GM18505 (cell line): ENCODE measurements around the gene TEPSIN.

Source experiments
- ATAC-seq: cut with Tn5 transposase; IDR thresholded peaks from one replicate; pipeline ENCODE4 v1.9.1; 2021; ENCODE audit not compliant: unreplicated experiment
- POLR2A ChIP-seq: IDR thresholded peaks from 4 replicates; pipeline ENCODE4 v1.6.1; 2011; ENCODE audit warnings: borderline replicate concordance; ENCODE audit not compliant: insufficient read depth, insufficient read length; ENCODE audit errors: extremely low read depth

TEPSIN gene

DNA sequence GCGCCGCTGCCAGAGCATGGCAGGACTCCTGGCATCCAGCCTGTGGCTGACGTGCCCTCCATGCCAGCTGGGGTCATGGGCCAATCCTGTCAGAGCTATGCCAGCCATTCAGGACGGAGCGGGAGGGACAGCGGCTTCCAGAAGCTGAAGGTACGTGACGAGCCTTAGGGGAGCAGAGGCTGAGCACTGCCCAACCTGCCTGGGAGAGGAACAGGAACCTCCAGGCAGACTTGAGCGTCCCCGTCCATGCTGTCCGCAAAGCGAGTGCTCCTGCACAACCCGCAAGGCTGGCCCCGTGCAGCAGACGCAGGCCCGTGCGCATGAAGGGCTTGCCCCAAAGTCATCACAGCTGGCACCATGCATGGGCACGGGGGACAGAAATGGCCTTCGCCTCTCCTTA, 21.8 kb upstream of the TEPSIN start:
- TF ChIP-seq POLR2A, result no peak
- ATAC-seq, result no peak

DNA sequence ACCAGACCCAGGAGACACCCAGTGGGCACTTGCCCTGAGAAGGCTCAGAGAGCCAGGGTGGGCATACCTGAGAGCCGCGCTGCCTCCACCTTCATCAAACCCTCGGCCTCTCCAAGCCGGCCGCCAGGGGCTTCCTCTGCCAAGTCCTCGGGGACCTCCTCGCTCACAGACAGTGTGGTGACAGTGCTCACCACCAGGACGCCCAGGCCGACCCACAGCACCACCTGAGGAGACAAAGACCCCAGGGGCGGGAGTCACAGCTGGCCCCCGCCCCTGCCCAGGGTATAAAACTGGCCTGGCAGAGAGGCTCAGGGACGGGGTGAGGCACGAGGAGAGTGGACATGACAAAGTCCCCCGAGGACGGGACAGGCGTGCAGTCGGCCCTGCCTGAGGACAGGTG, 21.3 kb upstream of the TEPSIN start:
- no peak for TF ChIP-seq POLR2A
- no peak for ATAC-seq

DNA sequence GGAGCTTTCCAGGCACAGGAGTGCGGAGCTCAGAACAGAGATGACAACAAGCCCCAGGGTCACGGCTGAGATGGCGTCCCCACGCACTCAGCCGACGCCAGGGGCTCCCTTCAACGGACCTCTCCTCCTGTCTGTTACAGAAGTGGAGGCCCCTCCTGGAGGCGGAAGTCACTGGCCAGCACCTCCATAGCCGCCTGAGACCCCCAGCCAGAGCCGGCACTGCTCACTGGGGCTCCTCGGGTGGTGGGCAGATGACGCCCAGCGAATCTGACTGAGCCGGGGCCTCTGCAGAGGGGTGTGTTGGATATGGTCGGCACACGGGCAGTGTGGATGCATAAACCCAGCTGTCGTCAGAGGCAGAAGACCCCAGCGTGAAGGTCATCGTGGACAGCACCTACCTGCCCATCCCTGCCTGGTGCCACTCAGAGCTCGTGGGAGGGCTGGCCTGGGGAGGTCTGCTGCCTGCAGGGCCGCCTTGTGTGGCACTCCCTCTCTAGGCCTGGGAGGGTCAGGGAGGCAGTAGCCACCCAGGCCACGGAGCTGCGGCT, 20.3 kb upstream of the TEPSIN start:
- no peak for TF ChIP-seq POLR2A

DNA sequence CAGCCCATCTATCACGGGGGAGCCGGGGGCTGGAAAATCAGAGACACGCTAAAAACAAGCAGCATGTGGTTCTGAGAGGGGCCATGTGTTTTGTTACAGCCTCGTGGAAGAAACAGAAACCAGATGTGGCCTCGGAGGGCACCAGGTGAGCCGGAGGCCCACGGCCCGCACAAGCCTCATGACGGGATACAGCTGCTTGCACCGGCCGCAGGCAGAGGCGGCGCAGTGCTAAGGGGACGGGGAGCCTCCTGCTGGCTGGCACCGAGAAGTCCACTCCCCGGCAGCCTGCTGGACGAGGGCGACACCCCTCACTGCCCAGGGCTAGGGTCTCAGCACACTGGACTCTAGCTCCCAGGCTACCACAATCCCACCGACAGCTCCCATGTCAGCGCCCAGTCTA, 19.4 kb upstream of the TEPSIN start:
- no peak for ATAC-seq
- TF ChIP-seq POLR2A, result no peak

More for the DNA sequence above, 20.3 kb upstream of the TEPSIN start:
- no peak for ATAC-seq

DNA sequence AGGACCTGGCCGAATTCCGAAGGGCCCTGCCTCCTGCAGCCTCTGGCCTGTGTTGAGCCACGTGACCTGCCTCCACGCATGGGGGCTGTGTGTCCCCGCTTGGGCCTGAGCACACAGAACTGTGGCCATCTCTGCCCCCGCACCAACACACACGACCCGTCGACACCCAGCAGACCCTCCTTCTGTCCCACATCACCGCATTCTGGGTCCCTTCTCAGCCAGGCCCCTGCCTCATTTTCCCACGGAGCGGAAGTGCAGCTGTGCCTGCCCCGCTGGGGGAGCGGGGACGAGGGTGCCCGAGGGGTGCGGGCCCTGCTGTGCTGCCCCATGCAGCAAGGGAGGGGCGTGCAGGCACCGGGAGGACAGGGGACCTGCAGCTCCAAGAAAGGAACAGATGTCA, 18.7 kb upstream of the TEPSIN start:
- no peak for TF ChIP-seq POLR2A
- no peak for ATAC-seq

DNA sequence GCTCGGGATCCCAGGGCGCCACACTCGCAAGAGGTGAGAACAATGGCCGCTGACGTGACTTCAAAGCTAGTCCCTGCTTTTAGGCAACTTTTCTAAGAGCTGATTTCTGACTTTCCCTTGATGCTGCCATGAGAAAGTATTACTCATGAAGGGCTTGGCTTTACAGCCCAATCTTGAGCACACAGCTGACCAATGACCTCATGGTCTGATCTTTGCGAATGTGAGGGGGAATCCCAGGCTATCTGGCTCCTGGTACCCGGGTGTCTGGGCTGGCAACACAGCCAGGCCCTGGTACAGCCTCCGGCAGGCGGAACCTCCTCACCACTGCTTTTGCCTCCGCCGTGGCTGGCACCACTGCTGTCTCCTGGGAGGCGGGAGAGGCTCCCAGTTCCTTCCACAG, 17.8 kb upstream of the TEPSIN start:
- no peak for TF ChIP-seq POLR2A

DNA sequence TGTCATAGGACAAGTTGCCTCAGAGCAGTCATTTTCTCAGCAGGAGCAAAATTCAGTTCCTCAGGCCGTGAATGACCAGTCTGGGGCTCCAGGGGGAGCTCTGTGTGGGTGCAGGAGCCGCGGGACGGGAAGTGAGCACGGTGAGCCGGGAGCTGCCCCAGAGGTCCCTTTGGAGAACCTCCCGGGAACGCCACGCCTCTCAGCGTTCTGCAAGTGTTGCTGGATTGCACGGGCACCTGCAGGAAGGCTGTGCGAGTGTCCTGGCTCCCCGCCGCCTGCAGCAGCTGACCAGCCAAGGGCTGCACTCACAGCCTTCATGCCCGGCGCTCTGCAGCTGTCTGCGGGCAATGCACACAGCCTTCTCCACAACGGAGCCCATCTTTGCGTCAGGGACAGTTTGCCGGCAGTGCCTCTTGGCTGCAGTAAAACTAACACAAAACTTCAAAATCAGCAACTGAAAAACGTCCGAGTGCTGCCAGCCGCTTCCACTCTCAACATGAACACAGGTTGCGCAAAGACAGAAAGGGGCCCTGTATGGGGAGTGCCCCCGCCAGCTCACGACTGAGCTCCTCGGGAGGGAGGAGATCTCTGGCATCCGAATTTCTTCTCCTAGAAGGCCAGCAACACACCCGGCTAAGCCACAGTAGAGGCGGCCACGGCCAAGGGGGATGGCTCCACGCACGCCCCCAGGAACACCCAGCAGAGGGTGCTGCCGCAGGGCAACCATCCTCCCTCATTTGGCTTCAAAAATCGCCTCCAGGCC, 16.3 kb upstream of the TEPSIN start:
- ATAC-seq, result no peak
- no peak for TF ChIP-seq POLR2A

More for the DNA sequence above, 17.8 kb upstream of the TEPSIN start:
- no peak for ATAC-seq

DNA sequence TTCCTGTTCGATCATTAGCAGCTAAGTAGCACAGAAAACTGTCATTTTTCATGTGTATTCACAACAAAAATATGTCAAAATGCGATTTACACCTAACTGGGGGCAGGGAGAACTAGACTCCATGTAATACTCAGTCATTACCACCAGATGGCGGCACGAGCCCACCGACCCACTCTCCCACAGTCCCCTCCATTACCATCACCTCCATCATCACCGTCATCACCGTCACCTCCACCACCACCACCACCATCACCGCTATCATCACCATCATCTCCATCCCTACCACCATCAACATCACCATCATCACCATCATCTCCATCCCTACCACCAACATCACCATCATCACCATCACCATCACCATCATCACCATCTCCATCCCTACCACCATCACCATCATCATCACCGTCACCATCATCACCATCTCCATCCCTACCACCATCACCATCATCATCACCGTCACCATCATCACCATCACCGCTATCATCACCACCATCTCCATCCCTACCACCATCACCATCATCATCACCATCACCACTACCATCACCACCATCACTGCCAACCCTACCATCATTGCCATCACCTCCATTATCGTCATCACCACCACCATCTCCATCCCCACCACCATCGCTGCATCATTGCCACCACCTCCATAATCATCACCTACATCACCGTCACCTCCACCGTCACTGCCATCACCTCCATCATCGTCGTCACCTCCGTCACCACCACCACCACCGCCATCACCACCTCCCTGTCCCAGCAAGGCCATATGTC, 14.7 kb upstream of the TEPSIN start:
- TF ChIP-seq POLR2A, result no peak
- ATAC-seq, result no peak

DNA sequence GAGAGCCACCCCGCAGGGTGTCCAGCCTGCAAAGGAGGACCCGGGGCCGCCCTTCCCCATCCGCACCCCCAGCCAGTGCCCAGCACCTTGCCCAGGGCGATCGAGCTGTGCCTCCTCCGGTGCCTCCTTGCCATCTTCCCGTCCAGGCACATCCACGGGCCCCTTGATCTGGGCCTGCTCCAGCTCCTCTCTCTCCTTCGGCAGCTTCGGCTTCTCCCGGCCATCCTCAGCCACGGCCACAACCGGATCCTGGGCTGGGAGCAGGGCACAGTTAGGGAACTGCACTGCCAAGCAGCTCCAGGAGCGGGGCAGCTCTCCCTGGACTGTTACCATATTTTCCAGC, 14.1 kb upstream of the TEPSIN start:
- ATAC-seq, result no peak
- TF ChIP-seq POLR2A, result no peak

DNA sequence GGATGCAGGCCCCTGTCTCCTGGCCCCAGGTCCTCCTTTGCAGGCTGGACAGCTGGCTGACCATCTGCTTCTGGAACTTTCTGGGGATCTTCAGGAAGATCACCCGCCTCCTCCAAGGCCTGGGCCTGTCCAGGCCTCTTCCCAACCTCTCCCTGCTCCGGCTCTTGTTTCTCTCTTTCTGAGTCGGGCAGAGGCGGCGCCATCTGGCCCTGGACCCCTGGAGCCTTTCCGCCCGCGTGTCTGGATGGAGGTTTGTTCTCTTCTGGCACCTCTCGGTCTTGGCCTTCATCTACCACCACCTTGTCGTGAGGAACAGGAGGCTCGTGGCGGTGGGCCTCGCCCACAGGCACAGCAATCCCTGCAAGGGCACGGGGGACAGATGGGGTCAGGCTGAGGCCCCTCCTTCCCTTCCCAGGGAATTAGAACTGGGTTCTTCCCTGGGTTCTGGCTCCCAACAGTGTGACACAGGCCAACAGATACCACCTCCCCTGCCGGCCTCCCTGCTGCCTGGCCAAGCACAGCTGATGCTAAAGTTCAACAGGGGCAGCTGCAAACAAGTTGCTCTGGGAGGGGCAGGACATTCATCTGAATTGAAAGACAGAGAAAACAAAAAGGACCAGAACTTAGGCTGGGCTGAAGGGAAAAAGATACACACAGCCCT, 13.6 kb upstream of the TEPSIN start:
- no peak for ATAC-seq
- TF ChIP-seq POLR2A, result no peak

DNA sequence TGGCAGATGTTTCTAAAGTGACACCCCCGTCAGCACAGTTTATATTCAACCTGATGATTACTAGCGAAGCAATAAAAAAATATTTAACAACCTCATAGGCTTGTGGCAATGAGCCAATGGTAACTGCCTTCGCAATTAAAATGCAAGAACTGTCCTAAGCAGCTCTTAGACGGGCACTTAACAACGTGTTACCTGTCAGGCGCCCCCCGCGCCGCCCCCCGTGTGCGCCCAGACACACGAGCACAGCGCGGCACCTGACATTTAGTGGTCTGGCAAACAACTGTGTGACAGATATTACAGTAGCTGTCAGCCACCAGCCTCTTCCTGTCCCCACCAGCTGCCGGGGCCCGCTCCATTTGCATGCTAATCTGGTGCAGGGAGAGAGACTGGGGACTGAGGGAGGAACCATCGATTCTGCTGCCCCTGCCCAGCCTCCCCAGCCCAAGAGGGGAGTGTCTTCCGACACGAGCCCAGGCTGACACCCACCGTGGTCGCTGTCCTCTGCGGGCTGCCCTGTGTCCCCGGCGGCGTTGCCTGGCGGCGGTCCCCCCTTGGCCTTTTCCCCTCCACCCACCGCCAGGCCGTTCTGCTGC, 12.9 kb upstream of the TEPSIN start:
- TF ChIP-seq POLR2A, result peak; percentile 29
- no peak for ATAC-seq

DNA sequence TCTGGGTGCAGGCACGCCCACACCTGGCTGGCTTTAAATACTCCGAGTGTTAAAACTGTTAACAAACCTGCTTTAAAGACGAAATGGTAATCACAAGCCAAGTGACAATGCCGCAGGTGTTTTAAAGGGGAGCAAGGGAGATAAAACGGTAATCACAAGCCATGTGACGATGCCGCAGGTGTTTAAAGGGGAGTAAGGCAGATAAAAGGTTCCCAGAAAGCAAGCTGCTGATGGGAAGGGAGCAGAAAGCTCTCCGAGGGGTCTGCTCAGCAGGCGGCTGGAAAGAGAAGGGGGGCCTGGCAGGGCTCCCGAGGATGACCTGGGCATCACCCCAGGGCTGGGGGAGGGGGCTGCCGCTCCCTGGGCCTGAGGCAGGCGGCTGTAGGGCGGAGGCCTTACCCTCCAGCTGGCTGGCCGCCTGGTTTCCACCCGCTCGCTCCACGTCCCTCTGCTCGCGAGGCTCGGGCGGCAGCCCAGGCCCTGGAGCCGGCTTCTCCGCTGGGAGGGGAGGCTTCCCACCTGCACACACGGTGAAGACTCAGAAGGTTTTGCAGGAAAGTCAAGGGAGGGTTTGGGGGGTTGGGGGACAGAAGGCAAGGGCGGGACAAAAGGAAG, 12.3 kb upstream of the TEPSIN start:
- no peak for TF ChIP-seq POLR2A
- ATAC-seq, result no peak
